Fibroblast of skin of back (primary cell): ENCODE data around the gene ABCC11. TPM values are rescaled to one million over a fixed set of nuclear protein-coding genes. Genes with fewer than 3 reads are reported as not detected.

Experiments used
- DNase-seq: peaks from one replicate; pipeline ENCODE4 v3.0.0-alpha.2; 2013
- polyA plus RNA-seq, 2 experiments: library from polyadenylated mRNA; unstranded; fragments of 120-200 nt; gene quantifications; one replicate each; pipeline ENCODE4 v1.2.1, GENCODE V29; 2013; ENCODE audit not compliant: insufficient read length in 2 of 2

ABCC11 gene
- not detected for polyA plus RNA-seq (2013, experiment 1 of 2; ENCODE audit: insufficient read length)
- 0.07 TPM for polyA plus RNA-seq (2013, experiment 2 of 2; ENCODE audit: insufficient read length)

GRCh38 chr16:48247311-48247710 lies at the start of gene ABCC11:
TSS of gene ABCC11 (minus strand) at chr16:48247539. CDS start at chr16:48231921, 15,618 bp downstream.
- DNase-seq, result no peak

DNA sequence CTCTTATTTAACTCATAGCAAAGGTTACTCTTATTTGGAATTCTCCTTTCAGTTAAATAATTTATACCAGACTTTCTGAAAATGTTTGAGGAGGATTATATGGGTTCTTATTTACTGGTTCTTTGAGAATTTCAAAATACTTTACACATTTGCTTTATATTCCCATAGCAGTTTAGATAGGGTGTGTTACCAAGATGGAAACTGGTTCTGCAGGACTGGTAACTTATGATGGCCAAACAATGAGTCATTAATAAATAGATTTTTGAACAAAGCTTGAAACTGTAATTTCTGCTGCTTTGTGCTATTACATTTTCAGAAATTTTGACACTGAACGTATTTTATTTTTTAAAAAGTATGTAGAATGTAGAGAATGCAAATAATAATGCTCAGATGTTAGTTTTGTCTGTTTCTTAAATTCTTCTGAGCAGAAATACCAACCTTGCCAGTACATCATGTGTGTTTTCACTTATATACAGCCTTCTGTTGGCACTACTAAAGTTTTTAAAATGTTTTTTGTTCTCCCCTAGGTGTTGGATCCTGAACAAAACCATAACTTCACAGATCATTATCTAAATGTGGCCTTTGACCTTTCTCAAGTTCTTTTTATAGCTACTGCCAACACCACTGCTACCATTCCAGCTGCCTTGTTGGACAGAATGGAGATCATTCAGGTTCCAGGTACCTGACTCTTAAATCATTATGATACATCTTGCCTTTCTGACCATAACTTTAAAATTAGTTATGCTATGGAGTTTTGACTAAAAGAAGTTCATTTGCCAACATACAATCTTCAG lies 48.3 kb upstream of the ABCC11 start:
- no peak for DNase-seq

DNA sequence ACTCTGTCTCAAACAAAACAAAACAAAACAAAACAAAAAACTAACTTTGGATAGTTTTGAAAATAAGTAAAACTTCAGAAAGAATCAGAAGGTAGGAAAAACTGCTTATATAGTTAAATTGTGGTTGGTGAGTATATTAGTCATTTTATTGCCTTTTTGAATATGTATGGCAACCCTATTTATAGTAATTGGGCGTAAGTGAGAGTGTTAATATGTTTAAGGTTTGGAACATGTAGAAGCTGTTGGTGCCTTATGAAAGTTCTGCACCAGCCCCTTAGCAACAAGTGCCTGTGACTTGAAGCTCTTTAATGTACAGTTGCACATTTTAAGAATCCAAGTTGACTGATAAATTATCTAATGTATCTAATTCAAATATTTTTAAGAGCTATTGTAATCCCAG lies 47.4 kb upstream of the ABCC11 start:
- DNase-seq, result no peak

DNA sequence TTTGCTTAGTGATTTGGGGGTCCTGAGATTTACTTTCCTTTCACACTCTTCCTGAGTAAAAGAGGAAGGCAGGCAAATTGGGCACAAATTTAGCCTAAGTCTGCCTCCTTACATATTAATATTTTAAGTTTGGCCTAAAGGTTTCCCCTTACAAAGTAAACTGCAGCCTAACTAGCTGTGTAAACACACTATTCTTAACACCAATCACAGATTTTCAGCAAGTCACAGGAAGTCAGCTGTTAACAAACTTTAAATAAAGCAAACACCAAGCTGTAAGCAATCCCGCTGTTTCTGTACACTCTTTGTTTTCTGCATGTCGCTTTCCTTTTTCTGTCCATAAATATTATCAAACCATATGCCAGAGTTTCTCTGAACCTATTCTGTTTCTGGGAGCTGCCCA lies 45.1 kb upstream of the ABCC11 start:
- no peak for DNase-seq

GRCh38 chr16:48291754-48292153 lies 44.4 kb upstream of the ABCC11 start:
- no peak for DNase-seq

DNA sequence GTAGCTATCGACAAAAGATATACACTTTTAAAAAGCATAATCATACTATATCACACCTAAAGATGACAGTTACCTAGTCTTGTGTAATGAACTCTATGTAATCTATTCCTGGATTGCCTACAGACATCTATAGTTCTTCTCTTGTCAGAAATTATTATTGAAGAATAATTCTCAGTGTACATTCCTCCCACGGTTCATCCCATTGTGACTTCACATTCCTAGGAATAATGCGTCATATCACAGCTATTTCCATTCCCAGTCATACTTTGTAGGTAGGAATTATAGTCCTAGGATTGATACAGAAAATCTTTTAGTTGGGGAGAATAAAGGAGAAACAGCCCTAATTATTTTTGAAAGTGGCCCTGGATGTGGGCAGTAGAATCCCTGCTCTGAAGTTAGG lies 44.0 kb upstream of the ABCC11 start:
- DNase-seq, result peak; percentile 49

GRCh38 chr16:48287239-48287638 lies 39.9 kb upstream of the ABCC11 start:
- peak; percentile 23 for DNase-seq

DNA sequence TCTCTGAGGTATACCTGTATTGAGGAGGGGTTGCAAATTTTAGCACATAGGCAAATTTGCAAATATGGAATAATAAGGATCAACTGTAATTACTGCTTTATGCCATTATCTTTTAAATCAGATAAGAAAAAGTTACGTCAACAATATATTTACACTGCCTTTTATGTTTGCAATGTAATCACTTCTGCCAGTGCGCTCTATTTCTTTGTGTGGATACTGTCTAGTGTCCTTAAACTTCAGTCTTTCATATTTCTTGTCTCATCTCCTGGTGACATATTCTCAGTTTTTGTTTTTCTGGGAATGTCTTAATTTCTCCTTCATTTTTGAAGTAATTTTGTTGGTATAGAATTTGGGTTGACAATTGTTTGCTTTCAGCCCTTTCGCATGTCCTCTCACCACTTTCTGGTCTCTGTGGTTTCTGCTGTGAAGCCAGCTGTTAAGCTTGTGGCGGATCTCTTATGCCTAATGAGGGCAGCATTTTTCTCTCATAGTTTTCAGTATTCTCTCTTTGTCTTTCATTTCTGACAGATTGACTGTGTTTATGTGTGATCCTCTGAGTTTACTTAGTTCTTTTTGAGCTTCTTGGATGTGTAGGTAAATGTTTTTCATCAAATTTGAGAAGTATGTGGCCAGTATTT lies 37.6 kb upstream of the ABCC11 start:
- DNase-seq, result no peak

- no peak for DNase-seq
These were observed 35.4 kb upstream of the ABCC11 start for GRCh38 chr16:48282636-48283263.

- DNase-seq, result no peak
These were observed 33.2 kb upstream of the ABCC11 start for GRCh38 chr16:48280546-48280945.

DNA sequence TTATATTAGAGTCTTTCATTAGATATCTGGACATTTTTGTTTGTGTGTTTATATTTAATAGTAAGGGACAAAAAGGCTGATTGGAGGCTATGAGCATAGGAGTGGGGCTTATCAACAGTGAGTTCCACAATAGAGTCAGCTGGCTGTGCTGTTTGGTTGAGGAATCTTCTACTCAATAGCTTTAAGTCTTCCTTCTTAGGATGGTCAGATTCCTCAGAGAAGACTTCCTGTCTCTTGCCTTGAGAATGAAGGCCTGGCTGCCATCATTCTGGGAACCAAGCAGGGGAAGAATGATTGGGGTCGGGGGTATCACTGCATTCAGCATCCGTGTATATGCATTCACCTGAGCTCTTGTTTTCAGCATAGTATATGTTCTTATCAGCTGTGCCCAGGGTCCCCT lies 31.9 kb upstream of the ABCC11 start:
- no peak for DNase-seq

GRCh38 chr16:48277158-48277557 lies 29.8 kb upstream of the ABCC11 start:
- no peak for DNase-seq

GRCh38 chr16:48276102-48276501 lies 28.8 kb upstream of the ABCC11 start:
- DNase-seq, result no peak

DNA sequence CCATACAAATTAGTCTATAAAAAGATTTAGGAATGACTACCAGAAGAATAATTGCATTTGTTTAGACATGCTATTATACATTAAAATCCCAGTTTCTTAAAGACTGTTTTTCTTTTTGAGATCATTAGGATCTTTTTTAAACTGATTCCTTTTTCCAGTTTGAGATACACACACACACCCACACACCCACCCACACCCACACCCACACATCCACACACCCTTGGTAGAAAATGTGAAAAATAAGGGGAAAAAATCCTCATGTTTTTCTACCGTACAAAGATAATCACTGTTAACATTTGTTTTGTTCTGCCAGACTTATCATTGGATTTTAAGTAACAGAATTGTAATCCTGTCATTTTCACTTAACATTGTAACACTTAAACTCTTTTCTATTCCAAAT lies 27.1 kb upstream of the ABCC11 start:
- DNase-seq, result no peak

GRCh38 chr16:48272837-48273421 lies 25.6 kb upstream of the ABCC11 start:
- no peak for DNase-seq

GRCh38 chr16:48271728-48272127 lies 24.4 kb upstream of the ABCC11 start:
- peak; percentile 40 for DNase-seq

DNA sequence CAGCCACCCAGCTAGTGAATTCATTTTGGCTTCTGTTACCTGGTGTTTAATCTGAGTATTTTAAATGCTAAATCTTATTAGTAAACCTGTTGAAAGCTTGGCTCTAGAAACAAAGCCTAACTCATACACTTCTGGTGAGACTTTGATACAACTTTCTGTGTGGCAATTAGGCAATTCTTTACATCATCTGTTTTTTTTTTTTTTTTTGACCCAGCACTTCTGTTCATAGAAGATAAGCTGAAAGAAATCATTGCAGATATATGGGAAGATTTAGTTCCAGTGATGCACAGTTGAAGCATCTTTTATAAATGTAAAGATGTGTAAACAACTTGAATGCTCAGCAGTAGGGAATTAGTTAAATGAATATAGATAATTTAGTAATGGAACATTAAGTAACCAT lies 21.7 kb upstream of the ABCC11 start:
- no peak for DNase-seq

GRCh38 chr16:48262631-48263030 lies 15.3 kb upstream of the ABCC11 start:
- no peak for DNase-seq

DNA sequence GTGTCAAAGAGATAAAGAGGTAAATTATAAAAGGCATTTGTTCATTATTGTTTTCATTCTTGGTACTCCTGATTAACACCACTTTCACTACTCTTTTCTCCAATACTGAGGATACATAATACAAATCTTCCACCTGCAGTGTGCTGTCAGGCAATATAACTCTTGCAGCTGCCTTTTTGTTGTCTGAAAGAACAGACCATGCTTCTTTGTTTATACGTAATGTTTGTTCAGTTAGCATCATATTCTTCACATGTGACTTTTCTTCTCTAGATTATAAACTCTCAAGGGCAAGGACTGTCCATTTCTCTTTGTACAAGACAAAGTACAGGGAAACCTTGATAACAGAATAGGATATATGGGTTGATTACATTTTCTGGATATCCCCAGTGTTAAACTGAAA lies 14.2 kb upstream of the ABCC11 start:
- no peak for DNase-seq

DNA sequence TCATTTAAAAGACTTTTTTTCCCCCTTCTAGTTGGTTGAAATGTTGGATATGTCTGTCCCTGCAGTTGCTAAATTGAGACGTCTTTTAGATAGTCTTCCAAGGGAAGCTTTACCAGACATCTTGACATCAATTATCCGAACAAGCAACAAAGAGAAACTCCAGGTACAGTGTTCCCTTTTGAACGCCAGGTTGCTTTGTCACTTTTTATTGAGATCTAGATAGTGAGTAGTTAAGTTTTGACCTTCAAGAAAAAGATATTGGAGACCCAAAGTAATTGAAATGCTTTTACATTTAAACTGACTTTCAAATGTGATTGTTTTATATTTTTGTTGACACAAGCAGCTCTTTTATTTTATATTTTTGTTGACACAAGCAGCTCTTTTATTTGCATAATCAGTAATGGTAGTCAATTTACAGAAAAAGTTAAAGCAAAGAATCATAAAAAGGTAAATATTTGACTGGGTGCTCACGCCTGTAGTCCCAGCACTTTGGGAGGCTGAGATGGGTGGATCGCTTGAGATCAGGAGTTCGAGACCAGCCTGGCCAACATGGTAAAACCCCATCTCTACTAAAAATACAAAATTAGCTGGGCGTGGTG lies 9.3 kb upstream of the ABCC11 start:
- no peak for DNase-seq

DNA sequence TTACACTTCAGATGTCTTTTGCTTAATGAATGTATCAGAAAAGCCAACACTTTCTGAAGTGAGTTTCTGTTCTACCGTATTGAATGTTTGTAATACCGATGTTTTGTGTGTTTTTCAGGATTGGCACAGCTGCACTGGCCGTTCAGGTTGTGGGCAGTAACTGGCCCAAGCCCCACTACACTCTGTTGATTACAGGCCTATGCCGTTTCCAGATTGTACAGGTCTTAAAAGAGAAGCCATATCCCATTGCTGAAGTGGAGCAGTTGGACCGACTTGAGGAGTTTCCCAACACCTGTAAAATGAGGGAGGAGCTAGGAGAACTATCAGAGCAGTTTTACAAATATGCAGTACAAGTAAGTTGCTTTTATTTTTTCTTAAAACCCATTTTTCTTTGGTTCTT lies 4.7 kb upstream of the ABCC11 start:
- no peak for DNase-seq

DNA sequence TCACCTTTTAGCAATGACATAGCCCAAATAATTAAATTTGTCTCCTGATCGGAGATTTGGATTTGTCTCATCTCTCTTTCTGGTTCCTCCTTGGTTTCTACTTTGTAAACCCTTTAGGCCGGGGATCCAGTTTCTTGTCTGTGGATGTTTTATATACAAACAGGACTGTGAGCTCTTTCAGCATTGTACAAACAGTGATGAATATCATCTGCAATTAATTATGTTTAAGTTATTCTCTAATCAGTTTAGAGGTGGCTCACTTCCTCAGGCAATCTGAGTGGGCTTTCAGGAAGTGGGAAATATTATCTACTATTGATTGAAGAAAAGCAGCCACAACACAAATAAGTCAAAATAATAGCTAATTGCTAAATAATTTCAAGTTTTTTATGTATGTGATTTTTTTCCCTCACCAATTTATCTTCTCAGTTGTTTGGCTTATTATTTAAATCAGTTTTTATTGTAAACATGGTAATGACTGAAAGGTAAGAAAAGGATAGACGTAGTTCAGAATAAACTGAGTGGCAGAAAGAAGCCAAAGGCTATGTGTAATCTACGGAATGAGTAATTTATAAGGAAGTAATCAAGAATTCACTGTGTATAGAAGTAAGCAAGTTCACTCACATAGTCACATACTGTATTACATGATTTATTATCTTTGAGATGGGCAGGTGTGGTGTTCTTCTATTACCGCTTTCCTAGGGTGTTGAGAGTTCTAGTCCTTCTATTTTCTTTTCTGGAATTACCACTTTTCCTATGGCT lies 3.4 kb upstream of the ABCC11 start:
- DNase-seq, result no peak
